CD4-positive, alpha-beta T cell treated with Interleukin-6 for 4 hours (primary cell): Measurements from ENCODE around the gene PEX10.

ENCODE experiments used
- DNase-seq: peaks from one replicate; pipeline ENCODE4 v3.0.0-alpha.2; 2020; ENCODE audit warnings: mixed read lengths

PEX10 gene

GRCh38 chr1:2372551-2373490, 39.5 kb downstream of the PEX10 start:
- DNase-seq = no peak

GRCh38 chr1:2368053-2368744, 44.2 kb downstream of the PEX10 start:
- no peak for DNase-seq

GRCh38 chr1:2363847-2364513, 48.4 kb downstream of the PEX10 start:
- DNase-seq = no peak

- DNase-seq = no peak
Measured at GRCh38 chr1:2360588-2361364, 51.6 kb downstream of the PEX10 start.

- DNase-seq = no peak
Measured at GRCh38 chr1:2358651-2359640, 53.4 kb downstream of the PEX10 start.

GRCh38 chr1:2358072-2358471, 54.3 kb downstream of the PEX10 start:
- no peak for DNase-seq

GRCh38 chr1:2356911-2357845, 55.2 kb downstream of the PEX10 start:
- no peak for DNase-seq

- no peak for DNase-seq
Measured at GRCh38 chr1:2356401-2356800, 56.0 kb downstream of the PEX10 start.

- DNase-seq = no peak
Measured at GRCh38 chr1:2355373-2356261, 56.7 kb downstream of the PEX10 start.

- DNase-seq = no peak
Measured at GRCh38 chr1:2354511-2355372, 57.6 kb downstream of the PEX10 start.
